HCT116 (cell line): ENCODE data around the gene FGF18. TPM values are rescaled to one million over a fixed set of nuclear protein-coding genes. Genes with fewer than 3 reads are reported as not detected.

Experiments used
- ATAC-seq: fragments of 200-7000 bp; cut with Tn5 transposase; 2 replicates; pipeline ENCODE4 v1.9.1; 2020; ENCODE audit warnings: mild to moderate bottlenecking, moderate library complexity
- BruUV-seq: library from RNA; stranded (reverse); fragments of 400-500 nt; replicated peaks from 2 replicates; lab custom pipeline; 2021; lab: Mats Ljungman, UMichigan
- CTCF ChIA-PET: fragments of 300-600 bp; sonication (Branson Sonifier 250); formaldehyde crosslinking; loops from one replicate; lab custom pipeline; 2021; ENCODE audit warnings: antibody characterized with exemption; lab: Charles Lee
- POLR2A ChIA-PET: fragments of 300-600, 350-600 bp; sonication (Branson Sonifier 250); formaldehyde crosslinking; loops from one replicate; lab custom pipeline; 2021; ENCODE audit warnings: antibody characterized with exemption; lab: Charles Lee
- RAD21 ChIA-PET, 2 experiments: fragments of 300-600 bp; sonication (Branson Sonifier 250); formaldehyde crosslinking; loops; one replicate each; lab custom pipeline; 2023; ENCODE audit warnings: low total read pairs in 2 of 2; ENCODE audit not compliant: uncharacterized antibody in 2 of 2, unreplicated experiment in 2 of 2, low non-redundant PET in 1 of 2; lab: Charles Lee
- DNase-seq: peaks from one replicate; pipeline ENCODE4 v3.0.0-alpha.2; 2010; ENCODE audit warnings: low read depth, low spot score
- H2AFZ ChIP-seq: fragments of 200-600 bp; shearing (Covaris generic), sonication (generic); 2 replicates; pipeline ENCODE4 v1.6.1; 2017; ENCODE audit warnings: low read depth, mixed run types, mixed read lengths, antibody characterized with exemption, low read length; ENCODE audit not compliant: poor library complexity, severe bottlenecking
- H3K27ac ChIP-seq: 2 replicates; pipeline ENCODE4 v1.5.1; 2012; ENCODE audit warnings: low read depth, low read length
- H3K27me3 ChIP-seq: fragments of 200-600 bp; sonication (generic); 2 replicates; pipeline ENCODE4 v1.6.1; 2016; ENCODE audit warnings: mixed run types, low read length, mixed read lengths; ENCODE audit not compliant: insufficient read depth
- H3K36me3 ChIP-seq, 2 experiments: fragments of 200-500 bp in 1 of 2; fragments of 200-600 bp in 1 of 2; sonication (Bioruptor generic) in 1 of 2; sonication (generic) in 1 of 2; 2 replicates each; pipeline versions ENCODE4 v1.5.1 to v1.6.1; 2014 to 2016; ENCODE audit warnings: low read length in 2 of 2, inconsistent platforms in 1 of 2, mixed read lengths in 1 of 2, mixed run types in 1 of 2; ENCODE audit not compliant: insufficient read depth in 2 of 2, control insufficient read depth in 1 of 2
- H3K4me1 ChIP-seq, 2 experiments: fragments of 200-600 bp in 1 of 2; sonication (generic) in 1 of 2; 2 replicates each; pipeline versions ENCODE4 v1.5.1 to v1.6.1; 2012 to 2017; ENCODE audit warnings: low read length in 2 of 2, inconsistent platforms in 1 of 2, mild to moderate bottlenecking in 1 of 2, mixed read lengths in 1 of 2, mixed run types in 1 of 2, moderate library complexity in 1 of 2; ENCODE audit not compliant: insufficient read depth in 2 of 2, control insufficient read depth in 1 of 2
- H3K4me2 ChIP-seq: fragments of 200-600 bp; sonication (generic); 2 replicates; pipeline ENCODE4 v1.6.1; 2017; ENCODE audit warnings: mixed run types, low read length, mixed read lengths
- H3K4me3 ChIP-seq, 2 experiments: fragments of 200-600 bp in 1 of 2; sonication (generic) in 1 of 2; replicated peaks in 1 of 2; 2 replicates each; pipeline ENCODE4 v1.5.1; 2011 to 2016; ENCODE audit warnings: low read length in 2 of 2, control low read depth in 1 of 2, low read depth in 1 of 2, mild to moderate bottlenecking in 1 of 2, mixed read lengths in 1 of 2, mixed run types in 1 of 2
- H3K79me2 ChIP-seq: fragments of 200-600 bp; sonication (generic); 2 replicates; pipeline ENCODE4 v1.6.1; 2017; ENCODE audit warnings: mild to moderate bottlenecking, mixed run types, low read length, moderate library complexity, mixed read lengths; ENCODE audit not compliant: insufficient read depth
- H3K9ac ChIP-seq: fragments of 200-600 bp; sonication (generic); 2 replicates; pipeline ENCODE4 v1.6.1; 2016; ENCODE audit warnings: low read length, mixed read lengths
- H3K9me2 ChIP-seq: fragments of 200-600 bp; sonication (generic), shearing (Covaris generic); 2 replicates; pipeline ENCODE4 v1.6.1; 2017; ENCODE audit warnings: mixed run types, mild to moderate bottlenecking, moderate library complexity; ENCODE audit not compliant: insufficient read depth
- H3K9me3 ChIP-seq, 2 experiments: fragments of 200-500 bp in 1 of 2; fragments of 200-600 bp in 1 of 2; sonication (Bioruptor generic) in 1 of 2; sonication (generic) in 1 of 2; 2 replicates each; pipeline ENCODE4 v1.6.1; 2014 to 2017; ENCODE audit warnings: low read length in 2 of 2, mixed read lengths in 2 of 2, inconsistent platforms in 1 of 2, low read depth in 1 of 2, mild to moderate bottlenecking in 1 of 2, mixed run types in 1 of 2, moderate library complexity in 1 of 2; ENCODE audit not compliant: control insufficient read depth in 1 of 2, insufficient read depth in 1 of 2
- H4K20me1 ChIP-seq: fragments of 200-600 bp; sonication (generic), shearing (Covaris generic); 2 replicates; pipeline ENCODE4 v1.6.1; 2017; ENCODE audit warnings: mixed run types, mild to moderate bottlenecking, moderate library complexity; ENCODE audit not compliant: insufficient read depth
- ATF3 ChIP-seq: IDR thresholded peaks from 2 replicates; pipeline ENCODE4 v1.6.1; 2012
- CEBPB ChIP-seq: IDR thresholded peaks from 2 replicates; pipeline ENCODE4 v1.6.1; 2012; ENCODE audit warnings: low read depth
- CTCF ChIP-seq, 3 experiments: fragments of 200-600 bp in 1 of 3; sonication (generic) in 1 of 3; IDR thresholded peaks in 2 of 3; conservative IDR thresholded peaks in 1 of 3; 2 replicates each; pipeline ENCODE4 v1.5.1; 2012 to 2017; ENCODE audit warnings: low read depth in 2 of 3, low read length in 2 of 3, antibody characterized with exemption in 1 of 3, borderline replicate concordance in 1 of 3, control low read depth in 1 of 3, mild to moderate bottlenecking in 1 of 3, mixed read lengths in 1 of 3, mixed run types in 1 of 3, moderate library complexity in 1 of 3; ENCODE audit not compliant: insufficient read depth in 1 of 3
- POLR2AphosphoS5 ChIP-seq: IDR thresholded peaks from 2 replicates; pipeline ENCODE4 v1.6.1; 2011; ENCODE audit warnings: mild to moderate bottlenecking, low read depth, low read length, moderate library complexity
- REST ChIP-seq: IDR thresholded peaks from 2 replicates; pipeline ENCODE4 v1.6.1; 2012; ENCODE audit warnings: low read depth
- SIN3A ChIP-seq: IDR thresholded peaks from 2 replicates; pipeline ENCODE4 v1.6.1; 2012; ENCODE audit warnings: low read depth
- YY1 ChIP-seq: IDR thresholded peaks from 2 replicates; pipeline ENCODE4 v1.6.1; 2011; ENCODE audit warnings: low read length, low read depth, moderate library complexity, mild to moderate bottlenecking; ENCODE audit not compliant: insufficient replicate concordance; ENCODE audit errors: extremely low read depth
- ZNF274 ChIP-seq: fragments of 200-500 bp; sonication (Bioruptor generic); IDR thresholded peaks from 2 replicates; pipeline ENCODE4 v1.6.1; 2014; ENCODE audit warnings: mild to moderate bottlenecking, low read depth, low read length, inconsistent platforms
- intact Hi-C: fragments of 100-400 bp; cut with micrococcal nuclease; formaldehyde crosslinking; loops from 2 replicates; pipeline ENCODE4 v1.10.0; 2022
- total RNA-seq: library from RNA; stranded (reverse); gene quantifications from one replicate; pipeline ENCODE4 v1.2.1, GENCODE V29; 2021; ENCODE audit not compliant: unreplicated experiment

FGF18 gene
- total RNA-seq, 1 experiment from 2014 or later = 0.96 TPM

- H4K20me1 ChIP-seq = no peaks in the 10 kb centered on the region
- no peak overlapping the region for H2AFZ ChIP-seq
- H3K27me3 ChIP-seq = no peaks in the 10 kb centered on the region
- H3K27ac ChIP-seq = no peak overlapping the region
- BruUV-seq = no TSS peak
- no peak overlapping the region for H3K4me3 ChIP-seq
- H3K9ac ChIP-seq = no peak overlapping the region
- CTCF ChIA-PET = no interaction called here
- intact Hi-C loops = loop anchor here (5.0 kb wide), 1 partner anchor 537 kb away; no protein-coding TSS in a partner anchor
- H3K4me2 ChIP-seq = no peak overlapping the region
- peaks cover 4 to 14% of the 10 kb centered on the region in 2 experiments; a peak in 3 of 4 replicates for H3K4me1 ChIP-seq
- TF ChIP-seq SIN3A (no peak), REST (no peak), CTCF (IDR thresholded peaks at IDR 0.05 in 2 of 3, conservative IDR thresholded peaks at IDR 0.05 in 1 of 3; ENCODE audit: borderline replicate concordance in 1 of 3, insufficient read depth in 1 of 3, low read depth in 2 of 3, low read length in 2 of 3) (no peak), YY1 (no peak), ZNF274 (no peak), POLR2AphosphoS5 (no peak), CEBPB (no peak), ATF3 (no peak)
- no peak for DNase-seq
- no peaks in the 10 kb centered on the region for H3K9me2 ChIP-seq
- RAD21 ChIA-PET = no interaction called here
- H3K79me2 ChIP-seq = no peaks in the 10 kb centered on the region
- no peaks in the 10 kb centered on the region for H3K9me3 ChIP-seq
- POLR2A ChIA-PET = no interaction called here
- ATAC-seq = no peak
- no peaks in the 10 kb centered on the region for H3K36me3 ChIP-seq
Observed at GRCh38 chr5:171369898-171370297, 49.5 kb upstream of the FGF18 start.
